ENCODE results near the gene TMEM125. TPM values are rescaled to one million over a fixed set of nuclear protein-coding genes. Genes with fewer than 3 reads are reported as not detected.
A peak's percentile ranks its signal among the peaks of the same experiment; 100 is the strongest.

TMEM125 gene
- total and polyA plus RNA-seq, 5 experiments from 2014 or later: 0.23 to 0.33 TPM; not detected in 3

DNA sequence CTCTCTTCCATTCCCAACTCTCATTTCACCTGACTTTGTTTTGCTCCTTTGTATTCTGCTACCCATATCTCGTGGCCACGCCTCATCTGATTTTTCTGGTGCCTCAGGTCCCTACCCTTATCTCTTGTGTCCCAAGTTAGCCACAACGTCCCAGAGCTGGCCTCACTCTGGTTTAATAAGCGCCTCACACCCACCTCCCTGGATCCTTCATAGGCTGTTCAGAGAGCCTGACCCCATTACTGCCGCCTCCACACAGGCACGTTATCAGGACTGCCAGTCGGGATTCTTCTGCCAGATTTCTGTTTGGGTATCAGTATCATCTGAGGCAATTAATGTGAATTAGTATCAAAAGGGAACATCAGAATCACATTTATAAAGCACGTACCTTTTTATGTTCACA is 34.7 kb upstream of the TMEM125 start:
- Mint-ChIP-seq H3K27ac (peak overlapping the region in 1 of 10 donors; percentile 10), H3K36me3 (no peaks in the 10 kb centered on the region), H3K27me3 (peaks cover 1 to 11% (median 5%) of the 10 kb centered on the region in 5 donors), H3K4me1 (peaks cover 0 to 19% (median 0%) of the 10 kb centered on the region in 4 donors), H3K4me3 (no peak overlapping the region), H3K9me3 (no peaks in the 10 kb centered on the region)
- ATAC-seq: no peak
- POLR2A ChIA-PET: no interaction called here
- DNase-seq: no peak

DNA sequence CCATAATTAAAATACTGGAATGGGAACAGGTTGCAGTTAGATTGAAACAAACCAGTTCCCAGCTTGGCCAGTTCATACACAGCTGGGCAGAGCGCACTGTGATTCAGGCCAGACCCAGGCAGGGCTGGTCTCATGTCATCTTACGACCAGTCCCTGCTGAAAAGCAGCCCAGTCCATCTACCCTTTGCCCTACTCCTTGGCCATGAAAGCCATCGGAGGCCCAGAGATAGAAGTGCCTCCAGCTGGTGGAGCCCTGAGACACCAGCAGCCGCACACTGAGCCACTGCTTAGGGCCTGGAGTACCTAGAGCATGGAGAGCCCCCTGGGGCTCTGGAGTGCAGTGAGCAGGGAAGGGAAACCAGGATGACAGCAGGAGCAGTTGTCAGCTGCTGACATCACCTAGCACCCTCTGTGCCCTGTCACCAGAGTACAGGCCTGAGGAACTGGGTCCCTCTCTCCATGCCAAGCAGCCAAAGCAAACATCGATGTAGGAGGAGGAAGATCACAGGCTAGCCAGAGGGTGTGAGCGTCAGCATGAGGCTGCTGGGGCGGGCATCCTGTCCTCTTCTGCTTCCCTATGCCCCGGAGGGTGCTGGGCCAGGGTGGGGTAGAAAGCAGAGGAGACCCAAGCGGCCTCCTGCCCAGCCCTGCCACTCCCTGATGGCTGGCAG is 34.2 kb upstream of the TMEM125 start:
- peak in 1 of 10 donors; percentile 14 for DNase-seq
- Mint-ChIP-seq H3K27ac (no peak overlapping the region), H3K27me3 (peaks cover 1 to 14% (median 4%) of the 10 kb centered on the region in 5 donors), H3K9me3 (peaks cover 0 to 5% (median 0%) of the 10 kb centered on the region in 9 donors), H3K4me1 (peaks cover 0 to 23% (median 0%) of the 10 kb centered on the region in 4 donors), H3K36me3 (peaks cover 0 to 2% (median 0%) of the 10 kb centered on the region in 3 donors), H3K4me3 (no peak overlapping the region)
- no peak for ATAC-seq
- POLR2A ChIA-PET: no interaction called here

DNA sequence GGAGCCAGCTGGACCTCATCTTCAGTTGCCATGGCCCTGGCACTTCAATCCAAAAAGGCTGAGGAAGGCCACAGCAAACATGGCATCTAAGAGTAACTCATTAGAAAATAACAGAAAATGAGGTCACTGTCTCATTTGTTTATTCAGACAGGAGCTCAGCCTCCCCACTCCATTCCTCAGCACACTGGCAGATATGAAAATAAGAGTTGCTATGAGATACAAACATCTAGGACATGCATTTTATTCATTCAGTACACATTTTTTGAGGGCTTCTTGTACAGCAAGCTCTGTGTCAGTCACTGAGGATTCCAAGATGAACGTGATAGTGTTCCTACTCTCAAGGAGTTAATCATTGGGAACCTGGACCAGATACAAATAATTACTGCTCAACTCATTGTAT is 32.7 kb upstream of the TMEM125 start:
- Mint-ChIP-seq H3K9me3 (peaks cover 0 to 7% (median 0%) of the 10 kb centered on the region in 9 donors), H3K4me3 (no peak overlapping the region), H3K4me1 (peaks cover 0 to 23% (median 0%) of the 10 kb centered on the region in 4 donors), H3K27ac (no peak overlapping the region), H3K36me3 (peaks cover 0 to 3% (median 0%) of the 10 kb centered on the region in 3 donors), H3K27me3 (peaks cover 1 to 14% (median 3%) of the 10 kb centered on the region in 5 donors)
- no peak for ATAC-seq
- POLR2A ChIA-PET: no interaction called here
- DNase-seq: peak in 1 of 10 donors; percentile 0

DNA sequence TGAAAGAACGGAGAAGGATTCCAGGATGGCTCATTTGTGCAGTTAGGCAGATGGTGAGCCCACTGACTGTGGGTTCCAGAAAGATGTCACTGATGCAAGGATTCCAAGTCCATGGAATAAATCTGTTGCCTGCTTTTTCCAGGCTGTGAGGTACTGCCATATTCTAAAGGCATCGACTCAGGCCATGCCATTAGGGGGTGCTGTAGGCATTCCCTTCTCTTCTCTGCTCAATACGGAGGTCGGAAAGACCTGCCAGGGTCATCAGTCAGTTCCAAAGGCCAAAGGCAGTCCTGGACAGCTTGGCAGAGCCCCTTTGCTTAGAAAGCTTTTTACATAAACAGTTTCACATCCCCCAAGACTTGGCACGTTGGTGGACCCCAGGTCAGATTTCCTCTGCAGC is 31.7 kb upstream of the TMEM125 start:
- Mint-ChIP-seq H3K36me3 (peaks cover 0 to 3% (median 0%) of the 10 kb centered on the region in 3 donors), H3K4me3 (no peak overlapping the region), H3K27ac (no peak overlapping the region), H3K4me1 (peaks cover 0 to 23% (median 0%) of the 10 kb centered on the region in 4 donors), H3K9me3 (peaks cover 0 to 7% (median 0%) of the 10 kb centered on the region in 9 donors), H3K27me3 (peaks cover 1 to 14% (median 3%) of the 10 kb centered on the region in 5 donors)
- DNase-seq: peak in 1 of 10 donors; percentile 10
- POLR2A ChIA-PET: no interaction called here
- ATAC-seq: no peak

DNA sequence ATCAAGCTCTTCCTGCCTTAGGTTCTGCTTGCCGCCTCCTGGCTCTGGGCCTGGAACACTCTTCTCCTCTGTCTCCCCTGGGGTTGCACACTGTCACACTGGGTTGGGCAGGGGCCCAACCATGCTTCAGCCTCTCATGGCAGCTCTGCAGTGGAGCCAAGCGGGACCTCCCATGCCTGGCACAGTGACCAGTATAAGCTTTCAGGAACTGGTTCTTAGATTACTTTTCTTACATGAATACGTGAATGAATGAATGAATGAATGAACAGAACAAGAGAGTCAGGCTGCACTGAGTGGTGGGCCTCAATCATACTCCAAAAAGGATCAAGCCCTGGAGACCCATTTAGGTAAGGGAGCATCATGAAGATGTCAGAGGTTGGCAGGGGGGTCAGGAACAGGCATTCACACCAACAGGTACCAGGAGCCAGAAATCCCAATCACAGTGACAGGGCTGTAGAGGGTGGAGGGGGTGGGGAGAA is 30.8 kb upstream of the TMEM125 start:
- DNase-seq (no peak), ATAC-seq (no peak)
- Mint-ChIP-seq H3K27me3 (peaks cover 0 to 13% (median 3%) of the 10 kb centered on the region in 5 donors), H3K4me3 (no peak overlapping the region), H3K4me1 (peaks cover 0 to 23% (median 0%) of the 10 kb centered on the region in 4 donors), H3K9me3 (peaks cover 0 to 7% (median 0%) of the 10 kb centered on the region in 9 donors), H3K27ac (peak overlapping the region in 3 of 10 donors; percentile 62 to 87 (median 85)), H3K36me3 (peaks cover 0 to 3% (median 0%) of the 10 kb centered on the region in 3 donors)
- POLR2A ChIA-PET: no interaction called here

DNA sequence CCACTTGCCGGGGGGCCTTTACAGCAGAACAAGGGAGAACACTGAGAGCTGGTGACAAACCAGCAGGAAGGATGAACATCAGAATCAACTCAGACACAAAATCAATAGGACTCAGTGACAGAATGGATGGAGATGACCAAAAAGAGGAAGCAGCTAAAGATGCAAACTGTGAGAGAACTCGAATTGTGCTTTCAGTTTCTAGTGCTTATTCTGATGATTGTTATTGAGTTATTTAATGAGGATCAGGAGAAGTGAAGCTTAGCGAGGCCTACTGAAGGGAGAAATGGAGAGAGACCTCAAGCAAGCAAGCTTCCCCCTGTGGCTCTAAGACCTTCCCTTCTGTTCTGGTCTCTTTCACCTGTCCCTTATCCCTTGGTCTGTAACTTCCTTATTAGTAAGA is 30.3 kb upstream of the TMEM125 start:
- Mint-ChIP-seq H3K27me3 (peaks cover 1 to 13% (median 4%) of the 10 kb centered on the region in 5 donors), H3K36me3 (peaks cover 0 to 3% (median 0%) of the 10 kb centered on the region in 3 donors), H3K9me3 (peaks cover 0 to 7% (median 0%) of the 10 kb centered on the region in 9 donors), H3K4me1 (peaks cover 0 to 23% (median 0%) of the 10 kb centered on the region in 4 donors), H3K4me3 (no peak overlapping the region), H3K27ac (peak overlapping the region in 2 of 10 donors; percentile 4 to 62)
- no peak for DNase-seq
- ATAC-seq: no peak
- POLR2A ChIA-PET: no interaction called here

- Mint-ChIP-seq H3K36me3 (peaks cover 0 to 3% (median 0%) of the 10 kb centered on the region in 3 donors), H3K4me3 (no peak overlapping the region), H3K4me1 (peaks cover 0 to 23% (median 0%) of the 10 kb centered on the region in 4 donors), H3K27me3 (peaks cover 0 to 6% (median 1%) of the 10 kb centered on the region in 5 donors), H3K9me3 (peaks cover 0 to 7% (median 0%) of the 10 kb centered on the region in 9 donors), H3K27ac (no peak overlapping the region)
- DNase-seq (peak in 1 of 10 donors; percentile 8), ATAC-seq (no peak)
- POLR2A ChIA-PET: no interaction called here
Measured at GRCh38 chr1:43241413-43241836, 28.4 kb upstream of the TMEM125 start.

DNA sequence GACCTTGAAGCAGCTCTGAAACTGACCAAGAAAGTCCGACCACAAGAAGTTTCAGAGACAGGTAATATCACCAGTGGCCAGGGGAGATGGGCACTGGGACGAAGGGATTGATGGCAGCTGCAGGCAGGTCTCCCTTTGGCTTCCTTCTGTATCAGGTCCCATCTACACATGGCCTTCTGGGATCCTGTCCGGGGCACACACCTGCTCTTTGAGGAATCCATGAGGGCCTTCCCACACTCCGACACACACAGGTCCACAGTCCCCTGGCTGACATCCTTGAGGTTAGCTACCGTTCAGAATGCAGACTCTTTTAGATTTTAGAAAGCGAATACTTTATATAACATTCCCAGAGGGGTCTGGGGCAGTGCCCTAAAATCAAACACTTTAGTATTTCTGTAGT is 26.5 kb upstream of the TMEM125 start:
- peaks cover 0 to 6% (median 2%) of the 10 kb centered on the region in 5 donors for H3K27me3 Mint-ChIP-seq
- H3K36me3 Mint-ChIP-seq: peaks cover 0 to 3% (median 0%) of the 10 kb centered on the region in 3 donors
- DNase-seq (no peak), ATAC-seq (no peak)
- POLR2A ChIA-PET: no interaction called here
- no peak overlapping the region for H3K27ac Mint-ChIP-seq
- H3K4me3 Mint-ChIP-seq: no peak overlapping the region
- H3K4me1 Mint-ChIP-seq: peaks cover 0 to 20% (median 0%) of the 10 kb centered on the region in 4 donors
- H3K9me3 Mint-ChIP-seq: peaks cover 0 to 7% (median 0%) of the 10 kb centered on the region in 9 donors

DNA sequence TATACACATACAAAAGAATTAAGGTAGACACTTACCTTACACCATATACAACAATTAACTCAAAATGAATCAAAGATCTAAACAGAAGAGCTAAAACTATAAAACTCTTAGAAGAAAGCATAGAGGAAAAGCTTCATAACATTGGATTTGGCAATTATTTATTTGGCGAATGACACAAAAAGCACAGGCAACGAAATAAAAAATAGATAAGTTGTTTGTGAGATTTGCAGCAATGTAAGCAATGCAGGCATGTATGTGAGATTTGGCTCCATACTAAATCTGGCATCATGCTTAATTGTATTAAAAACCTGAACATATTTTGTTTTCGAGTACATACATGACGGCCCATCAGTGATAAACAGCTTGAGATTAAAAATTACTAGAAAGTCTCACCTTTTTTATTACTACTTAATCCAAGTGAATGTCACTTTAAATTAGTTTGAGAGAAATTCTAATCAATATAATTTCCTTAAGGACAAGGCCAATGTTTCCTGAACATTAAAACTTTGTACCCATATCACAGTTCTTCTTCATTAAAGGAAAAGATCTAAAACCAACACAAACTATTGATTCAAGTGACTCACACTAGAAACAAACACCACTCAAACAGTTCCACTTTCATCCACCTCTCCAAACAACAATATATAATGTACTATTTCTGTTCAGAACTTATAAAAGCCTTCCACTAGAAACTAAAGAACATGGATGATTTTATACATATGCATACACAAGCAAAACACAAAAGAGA is 23.1 kb upstream of the TMEM125 start:
- no peak overlapping the region for H3K27ac Mint-ChIP-seq
- H3K27me3 Mint-ChIP-seq: peaks cover 0 to 10% (median 2%) of the 10 kb centered on the region in 5 donors
- ATAC-seq: no peak
- DNase-seq: no peak
- POLR2A ChIA-PET: no interaction called here
- no peaks in the 10 kb centered on the region for H3K9me3 Mint-ChIP-seq
- H3K4me3 Mint-ChIP-seq: no peak overlapping the region
- no peaks in the 10 kb centered on the region for H3K4me1 Mint-ChIP-seq
- H3K36me3 Mint-ChIP-seq: no peaks in the 10 kb centered on the region

- POLR2A ChIA-PET: no interaction called here
- H3K27ac Mint-ChIP-seq: no peak overlapping the region
- DNase-seq (no peak), ATAC-seq (no peak)
- peaks cover 0 to 10% (median 2%) of the 10 kb centered on the region in 5 donors for H3K27me3 Mint-ChIP-seq
- no peaks in the 10 kb centered on the region for H3K4me1 Mint-ChIP-seq
- H3K36me3 Mint-ChIP-seq: no peaks in the 10 kb centered on the region
- no peak overlapping the region for H3K4me3 Mint-ChIP-seq
- H3K9me3 Mint-ChIP-seq: no peaks in the 10 kb centered on the region
Measured at GRCh38 chr1:43247256-43247921, 22.4 kb upstream of the TMEM125 start.

GRCh38 chr1:43250351-43250761 is 19.4 kb upstream of the TMEM125 start:
- Mint-ChIP-seq H3K4me1 (peaks cover 0 to 1% (median 0%) of the 10 kb centered on the region in 4 donors), H3K27me3 (peaks cover 0 to 19% (median 4%) of the 10 kb centered on the region in 5 donors), H3K9me3 (no peaks in the 10 kb centered on the region), H3K4me3 (no peak overlapping the region), H3K27ac (no peak overlapping the region), H3K36me3 (no peaks in the 10 kb centered on the region)
- no peak for DNase-seq
- no peak for ATAC-seq
- POLR2A ChIA-PET: no interaction called here

DNA sequence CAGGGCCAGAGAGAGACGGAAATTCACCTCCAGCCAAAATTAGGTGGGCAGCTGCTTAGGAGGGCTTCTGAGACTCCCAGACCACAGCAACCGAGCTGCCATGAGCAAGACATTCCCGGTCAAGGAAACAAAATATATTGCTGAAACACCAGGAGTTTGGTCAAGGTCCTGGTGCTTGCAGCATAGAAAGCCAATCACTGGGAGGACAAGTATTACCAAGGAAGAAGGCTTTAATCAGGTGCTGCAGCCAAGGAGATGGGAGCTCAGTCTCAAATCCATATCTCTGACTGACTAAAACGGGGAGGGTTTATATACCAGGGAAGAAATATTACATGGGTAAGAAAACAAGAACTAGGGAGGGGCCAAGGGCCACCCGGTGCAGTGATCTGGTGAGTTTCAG is 18.8 kb upstream of the TMEM125 start:
- Mint-ChIP-seq H3K27me3 (peaks cover 0 to 19% (median 4%) of the 10 kb centered on the region in 5 donors), H3K4me3 (no peak overlapping the region), H3K27ac (no peak overlapping the region), H3K9me3 (no peaks in the 10 kb centered on the region), H3K4me1 (peaks cover 0 to 1% (median 0%) of the 10 kb centered on the region in 4 donors), H3K36me3 (no peaks in the 10 kb centered on the region)
- POLR2A ChIA-PET: no interaction called here
- ATAC-seq (no peak), DNase-seq (peak in 1 of 10 donors; percentile 2)

All from naive thymus-derived CD8-positive, alpha-beta T cell (primary cell).